ENCODE measurements around the gene REL.

- peak in 1 of 4 experiments; percentile 9 for TF ChIP-seq CTCF (IDR thresholded peaks at IDR 0.05)
- peak; percentile 86 for TF ChIP-seq POLR2AphosphoS5 (IDR thresholded peaks at IDR 0.05)
- peak; percentile 93 for TF ChIP-seq POLR2A (IDR thresholded peaks at IDR 0.05)
These were observed at the start of gene REL for GRCh38 chr2:60881047-60881932.

Measured in prostate gland (tissue), 2 donors.